Pancreas (tissue), 10 donors: Measurements from ENCODE around the gene S100A1. TPM values are rescaled to one million over a fixed set of nuclear protein-coding genes. Genes with fewer than 3 reads are reported as not detected.

Experiments used
- ATAC-seq, 4 donors: fragments of 200-7000 bp; cut with Tn5 transposase; one replicate each; pipeline versions ENCODE4 v1.8.0 to v1.9.1; 2020; ENCODE audit warnings: mild to moderate bottlenecking in 4 of 4, moderate library complexity in 4 of 4
- DNase-seq, 6 donors: peaks; one replicate each; pipeline ENCODE4 v3.0.0-alpha.2; 2020
- FAIRE-seq: peaks from 2 replicates; lab custom pipeline; 2012; peaks lifted over from hg19 to GRCh38; lab: Jason Lieb, UNC
- H3K27ac ChIP-seq, 4 donors: fragments of 200-600 bp; sonication (generic); 1 replicate in 3 of 4; 2 replicates in 1 of 4; pipeline versions ENCODE4 v1.5.0 to v1.8.0; 2020
- H3K27me3 ChIP-seq, 4 donors: fragments of 200-600 bp; one replicate each; pipeline ENCODE4 v1.8.0; 2021
- H3K36me3 ChIP-seq, 3 donors: fragments of 200-600 bp; sonication (generic) in 1 of 3; one replicate each; pipeline versions ENCODE4 v1.5.0 to v1.8.0; 2020 to 2021
- H3K4me1 ChIP-seq, 3 donors: fragments of 200-600 bp; one replicate each; pipeline ENCODE4 v1.8.0; 2021
- H3K4me3 ChIP-seq, 4 donors: fragments of 200-600 bp; sonication (generic) in 2 of 4; one replicate each; pipeline versions ENCODE4 v1.5.0 to v1.8.0; 2020 to 2021
- H3K9me3 ChIP-seq, 4 donors: fragments of 200-600 bp; one replicate each; pipeline ENCODE4 v1.8.0; 2021
- CTCF ChIP-seq, 4 donors: fragments of 200-600 bp; sonication (generic) in 3 of 4; IDR thresholded peaks; one replicate each; pipeline versions ENCODE4 v1.5.0 to v1.8.0; 2021; ENCODE audit warnings: antibody characterized with exemption in 4 of 4
- WGBS, 2 donors: extraction: QIAGEN DNeasy Blood & Tissue Kit; methylation state at CpG; one replicate each; pipeline ENCODE4 v1.1.7; 2013; 5-methylcytosine and 5-hydroxymethylcytosine counted together
- intact Hi-C, 3 donors: fragments of 100-400 bp; cut with DNase I; formaldehyde crosslinking; loops; one replicate each; pipeline versions ENCODE4 v1.11.1 to v1.14.2; 2022
- polyA plus RNA-seq, 2 donors: library from polyadenylated mRNA; stranded (reverse); fragments of 200-250 nt; gene quantifications; one replicate each; pipeline ENCODE4 v1.2.3, GENCODE V29; 2013
- total RNA-seq, 6 donors: library from RNA; stranded (reverse); fragmentation: NEBNext Ultra II Directional in 4 of 6; extraction: Animal tissue kit (Norgen Biotek cat#: 25700) in 4 of 6; gene quantifications; one replicate each; pipeline versions ENCODE4 v1.2.1 to v1.2.4, GENCODE V29; 2021 to 2023
- donor health status: healthy with polysubstance abuse.
- donor health status: DM: no; HTN: no; CAD: no; lungs with moderate emphysema.
- donor health status: DM: no; HTN: no; CAD: no.
- donor health status: control.
- donor health status: control.
- donor health status: Bipolar disorder and iron deficiency.
- donor health status: DM: yes; HTN: yes; CAD: no.
- donor health status: DM: no; HTN: no; CAD: no.
- donor health status: DM: no; HTN: no; CAD: no.
- donor health status: DM: yes; HTN: yes; CAD: no.

S100A1 gene
- total and polyA plus RNA-seq, 8 donors, result 1.9 to 14.0 (median 4.0) TPM

- TF ChIP-seq CTCF (IDR thresholded peaks at IDR 0.05), result no peak
- DNase-seq (no peak), ATAC-seq (no peak), FAIRE-seq (no peak)
- H3K4me3 ChIP-seq, result no peak overlapping the region
- H3K27me3 ChIP-seq, result no peaks in the 10 kb centered on the region
- H3K27ac ChIP-seq, result no peak overlapping the region
- no peaks in the 10 kb centered on the region for H3K9me3 ChIP-seq
- H3K4me1 ChIP-seq, result peaks cover 6 to 30% (median 18%) of the 10 kb centered on the region in 3 donors
- intact Hi-C loops, result no loop called here
- H3K36me3 ChIP-seq, result peaks cover 13 to 69% (median 60%) of the 10 kb centered on the region in 3 donors
These were observed 15.6 kb downstream of the S100A1 start for GRCh38 chr1:153643816-153644215.

GRCh38 chr1:153646672-153647345 is 18.6 kb downstream of the S100A1 start:
- Histone ChIP-seq H3K9me3 (no peaks in the 10 kb centered on the region), H3K27me3 (no peaks in the 10 kb centered on the region), H3K27ac (peak overlapping the region in 1 of 4 donors; percentile 13), H3K4me1 (peaks cover 21 to 36% (median 36%) of the 10 kb centered on the region in 3 donors), H3K36me3 (peaks cover 10 to 39% (median 33%) of the 10 kb centered on the region in 3 donors), H3K4me3 (no peak overlapping the region)
- WGBS, 2 donors, result 93 to 97% methylated on average over 5 of the region's 5 CpGs
- intact Hi-C loops, result no loop called here
- DNase-seq (peak in 1 of 6 donors; percentile 11), ATAC-seq (no peak), FAIRE-seq (no peak)
- TF ChIP-seq CTCF (IDR thresholded peaks at IDR 0.05), result no peak

- intact Hi-C loops, result no loop called here
- Histone ChIP-seq H3K36me3 (peaks cover 5 to 34% (median 29%) of the 10 kb centered on the region in 3 donors), H3K4me1 (peaks cover 21 to 39% (median 36%) of the 10 kb centered on the region in 3 donors), H3K27ac (peak overlapping the region in 1 of 4 donors; percentile 13), H3K9me3 (no peaks in the 10 kb centered on the region), H3K4me3 (no peak overlapping the region), H3K27me3 (no peaks in the 10 kb centered on the region)
- ATAC-seq (no peak), FAIRE-seq (no peak), DNase-seq (peak in 1 of 6 donors; percentile 18)
- 49 to 52% methylated on average over 2 of the region's 2 CpGs for WGBS, 2 donors
- no peak for TF ChIP-seq CTCF (IDR thresholded peaks at IDR 0.05)
These were observed 19.1 kb downstream of the S100A1 start for GRCh38 chr1:153647346-153647714.

- Histone ChIP-seq H3K27me3 (no peaks in the 10 kb centered on the region), H3K36me3 (peaks cover 3 to 26% (median 22%) of the 10 kb centered on the region in 3 donors), H3K4me3 (no peak overlapping the region), H3K9me3 (no peaks in the 10 kb centered on the region), H3K4me1 (peaks cover 25 to 47% (median 42%) of the 10 kb centered on the region in 3 donors), H3K27ac (peak overlapping the region in 3 of 4 donors; percentile 18 to 81 (median 73))
- no peak for FAIRE-seq
- no peak for ATAC-seq
- peak in 4 of 6 donors; percentile 21 to 62 (median 29) for DNase-seq
- WGBS, 2 donors, result 83 to 92% methylated on average over 10 of the region's 10 CpGs
- intact Hi-C loops, result no loop called here
- no peak for TF ChIP-seq CTCF (IDR thresholded peaks at IDR 0.05)
These were observed 19.9 kb downstream of the S100A1 start for GRCh38 chr1:153648000-153648643.
